T-helper 17 cell (primary cell): ENCODE results near the gene CCNQ. TPM values are rescaled to one million over a fixed set of nuclear protein-coding genes. Genes with fewer than 3 reads are reported as not detected.

Experiments
- ATAC-seq: fragments of 150-1000 bp; cut with Tn5 transposase; 2 replicates; pipeline ENCODE4 v1.10.0; 2021; ENCODE audit warnings: mild to moderate bottlenecking, moderate library complexity
- DNase-seq, 3 donors: peaks; one replicate each; pipeline versions ENCODE4 v3.0.0 to v3.0.0-alpha.2; 2020 to 2021
- H3K9me3 ChIP-seq: one replicate; pipeline ENCODE4 v1.7.0; 2013; ENCODE audit warnings: low read length, mild to moderate bottlenecking; ENCODE audit not compliant: control insufficient read depth, poor library complexity, severe bottlenecking
- H3K27ac Mint-ChIP-seq: one replicate; pipeline ENCODE4 v1.8.0; 2022; ENCODE audit warnings: mild to moderate bottlenecking, moderate library complexity, mixed read lengths
- H3K27me3 Mint-ChIP-seq: one replicate; pipeline ENCODE4 v1.8.0; 2022; ENCODE audit warnings: mixed read lengths
- H3K36me3 Mint-ChIP-seq: one replicate; pipeline ENCODE4 v1.8.0; 2022; ENCODE audit warnings: low read depth, mixed read lengths
- H3K4me1 Mint-ChIP-seq: one replicate; pipeline ENCODE4 v1.8.0; 2022; ENCODE audit warnings: mild to moderate bottlenecking, mixed read lengths
- H3K4me3 Mint-ChIP-seq: one replicate; pipeline ENCODE4 v1.8.0; 2022; ENCODE audit warnings: mild to moderate bottlenecking, moderate library complexity, mixed read lengths
- total RNA-seq, 4 donors: library from RNA in 2 of 4; stranded (reverse) in 2 of 4; gene quantifications; one replicate each; pipeline ENCODE4 v1.2.3 and lab custom pipeline; 2022 to 2026

Gene CCNQ
- total RNA-seq, 2 donors from 2014 or later = 14.6 to 19.2 TPM

DNA sequence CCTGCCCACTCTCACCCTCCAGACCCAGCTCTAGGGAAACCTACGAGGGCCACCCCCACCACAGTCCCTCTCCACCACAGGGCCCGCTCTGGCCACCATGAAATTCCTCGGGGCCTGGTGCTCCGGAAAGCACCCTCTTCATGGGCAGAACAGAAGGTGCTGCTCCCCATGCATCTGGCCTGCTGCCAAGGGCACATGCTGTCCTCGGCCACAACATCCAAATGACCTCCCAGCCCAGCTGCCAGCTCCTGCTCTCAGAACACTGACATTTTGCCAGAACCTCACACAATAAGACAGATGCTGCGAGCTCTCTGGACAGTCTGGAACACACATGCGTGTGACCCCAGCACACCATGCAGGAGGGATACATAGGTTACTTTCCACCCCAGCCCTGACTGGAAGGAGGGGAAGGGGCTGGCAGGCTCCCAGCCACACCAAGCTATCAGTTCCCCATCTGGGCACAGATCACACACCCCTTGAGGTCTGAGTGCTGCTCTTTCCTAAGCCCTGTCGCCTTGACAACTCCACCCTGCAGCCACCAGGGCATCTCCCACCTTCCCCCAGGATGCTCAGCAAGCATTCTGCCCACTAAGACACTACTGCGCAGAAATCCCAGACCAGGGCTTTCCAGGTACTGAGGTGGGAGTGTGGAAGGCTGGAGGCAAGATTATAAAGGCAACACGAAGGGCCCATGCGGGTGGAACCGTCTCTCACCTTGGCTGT is 5.8 kb downstream of the CCNQ start:
- Mint-ChIP-seq H3K4me1 (peaks cover 14% of the 10 kb centered on the region), H3K36me3 (no peaks in the 10 kb centered on the region), H3K4me3 (no peak overlapping the region), H3K27ac (peak overlapping the region; percentile 74), H3K27me3 (no peaks in the 10 kb centered on the region)
- DNase-seq (no peak), ATAC-seq (no peak)
- no peaks in the 10 kb centered on the region for H3K9me3 ChIP-seq

DNA sequence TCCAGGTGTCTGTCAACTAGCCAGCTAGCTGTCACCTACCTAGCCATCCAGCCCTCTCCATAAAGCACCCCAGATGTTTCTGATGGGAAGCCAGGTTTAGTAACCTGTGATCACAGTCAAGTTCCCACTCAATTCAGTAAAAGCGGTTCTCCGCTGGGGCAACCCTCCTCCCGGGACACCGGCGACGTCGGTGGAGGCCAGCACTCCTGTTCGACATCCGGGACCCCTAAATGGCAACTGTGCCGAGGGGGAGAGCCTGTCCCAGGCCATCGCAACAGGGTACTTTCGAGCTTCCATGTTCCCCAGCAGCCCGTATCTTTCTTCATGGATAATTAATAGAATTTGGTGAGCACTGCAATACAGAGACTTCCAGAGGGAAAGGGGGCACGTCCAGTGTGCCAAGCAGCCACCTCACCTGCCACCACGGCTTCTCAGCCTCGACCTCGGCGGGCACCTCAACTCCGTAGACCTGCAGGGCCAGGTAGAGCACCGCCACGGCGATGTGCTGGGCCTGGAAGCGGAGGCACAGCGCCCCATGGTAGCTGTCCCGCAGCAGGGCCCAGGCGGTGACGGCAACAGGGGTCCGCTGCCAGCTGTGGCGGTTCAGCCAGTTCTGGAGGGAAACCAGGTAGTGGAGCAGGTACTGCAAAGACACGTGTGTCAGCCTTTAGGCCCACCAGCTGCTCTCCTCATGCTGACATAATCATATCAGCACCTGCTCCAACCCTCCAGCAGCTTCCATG is 6.7 kb downstream of the CCNQ start:
- Mint-ChIP-seq H3K27me3 (no peaks in the 10 kb centered on the region), H3K27ac (peak overlapping the region; percentile 74), H3K4me3 (no peak overlapping the region), H3K36me3 (no peaks in the 10 kb centered on the region), H3K4me1 (peaks cover 8% of the 10 kb centered on the region)
- ATAC-seq (no peak), DNase-seq (no peak)
- no peaks in the 10 kb centered on the region for H3K9me3 ChIP-seq

DNA sequence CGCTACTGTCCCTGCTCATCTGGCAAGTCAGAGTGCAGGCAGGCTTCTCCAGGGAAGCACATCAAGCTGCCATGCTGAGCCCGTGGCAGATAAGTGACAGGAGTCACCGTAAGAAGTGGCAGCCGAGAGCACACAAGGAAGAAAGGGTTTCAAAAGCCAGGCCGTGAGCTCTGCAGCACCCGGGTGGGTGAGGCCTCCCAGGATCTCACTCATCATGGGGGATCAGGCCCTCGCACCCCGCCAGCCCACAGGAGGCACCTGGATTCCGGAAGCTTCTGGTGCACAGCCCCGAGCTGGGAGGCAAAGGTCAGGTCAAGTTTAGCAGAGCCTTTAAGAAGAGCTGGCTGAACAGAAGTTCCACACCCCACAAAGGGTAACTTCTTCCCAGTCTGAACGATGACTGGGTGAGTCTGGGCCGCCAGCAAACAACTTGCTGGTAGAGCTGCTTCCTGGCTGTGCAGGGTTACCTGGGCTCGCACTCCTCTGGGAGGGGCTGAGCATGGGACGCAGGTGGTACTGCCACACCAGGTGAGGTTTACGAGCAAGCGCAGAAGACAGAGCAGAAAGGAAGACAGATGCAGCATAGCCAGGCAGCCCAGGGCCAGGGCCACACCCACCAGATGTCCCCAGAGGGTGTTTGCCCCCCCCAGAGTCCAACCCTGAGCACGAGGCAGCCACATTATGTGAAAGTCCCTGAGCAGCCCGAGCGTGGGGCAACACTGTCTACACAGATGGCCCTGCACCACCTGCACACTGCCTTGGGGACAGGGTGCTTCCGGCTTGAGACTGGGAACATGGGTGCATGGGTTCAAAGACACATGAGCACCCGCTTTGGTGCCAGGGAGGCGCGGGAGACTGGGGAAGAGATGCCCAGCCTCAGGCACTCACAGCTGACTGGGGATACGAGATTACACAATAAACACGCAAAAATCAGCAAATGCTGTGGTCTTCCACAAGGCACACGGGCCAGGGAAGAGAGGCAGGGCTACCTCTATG is 7.7 kb downstream of the CCNQ start:
- H3K27me3 Mint-ChIP-seq = no peaks in the 10 kb centered on the region
- H3K36me3 Mint-ChIP-seq = no peaks in the 10 kb centered on the region
- DNase-seq = no peak
- peak; percentile 30 for ATAC-seq
- no peaks in the 10 kb centered on the region for H3K4me1 Mint-ChIP-seq
- H3K27ac Mint-ChIP-seq = no peak overlapping the region
- H3K9me3 ChIP-seq = no peaks in the 10 kb centered on the region
- H3K4me3 Mint-ChIP-seq = no peak overlapping the region

DNA sequence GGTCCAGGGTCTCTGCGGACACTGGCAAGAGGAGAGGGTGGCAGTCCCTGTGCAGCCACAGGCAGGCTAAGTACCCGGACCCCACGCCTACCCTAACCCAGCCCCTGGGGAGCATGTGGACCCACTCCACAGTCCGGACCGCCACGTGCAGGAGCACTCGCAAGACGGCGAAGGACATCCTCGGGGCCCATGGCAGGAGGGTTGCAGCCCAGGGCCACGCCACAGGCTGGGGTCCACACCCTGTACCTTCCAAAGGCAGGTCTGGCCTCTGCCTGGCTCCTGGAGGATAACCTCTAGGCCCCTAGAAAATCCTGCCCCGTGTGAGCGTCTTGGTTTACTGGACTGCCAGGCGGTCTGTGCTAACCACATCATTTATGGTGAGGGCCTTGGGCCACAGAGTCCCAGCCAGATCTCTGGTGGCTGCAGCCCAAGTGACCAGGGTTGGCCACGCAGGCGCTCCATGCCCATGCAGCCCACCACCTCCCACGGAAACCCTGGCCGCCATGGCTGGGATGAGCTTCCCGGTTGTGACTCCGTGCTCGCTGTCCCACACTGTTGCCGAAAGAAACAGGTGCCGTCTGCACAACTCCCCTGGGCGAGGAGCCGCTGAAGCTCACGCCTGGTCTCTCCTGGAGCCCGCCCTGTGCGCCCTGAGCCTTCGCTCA is 10.0 kb downstream of the CCNQ start:
- Mint-ChIP-seq H3K4me3 (no peak overlapping the region), H3K27ac (no peak overlapping the region), H3K4me1 (no peaks in the 10 kb centered on the region), H3K36me3 (no peaks in the 10 kb centered on the region), H3K27me3 (no peaks in the 10 kb centered on the region)
- DNase-seq = no peak
- no peaks in the 10 kb centered on the region for H3K9me3 ChIP-seq
- no peak for ATAC-seq

DNA sequence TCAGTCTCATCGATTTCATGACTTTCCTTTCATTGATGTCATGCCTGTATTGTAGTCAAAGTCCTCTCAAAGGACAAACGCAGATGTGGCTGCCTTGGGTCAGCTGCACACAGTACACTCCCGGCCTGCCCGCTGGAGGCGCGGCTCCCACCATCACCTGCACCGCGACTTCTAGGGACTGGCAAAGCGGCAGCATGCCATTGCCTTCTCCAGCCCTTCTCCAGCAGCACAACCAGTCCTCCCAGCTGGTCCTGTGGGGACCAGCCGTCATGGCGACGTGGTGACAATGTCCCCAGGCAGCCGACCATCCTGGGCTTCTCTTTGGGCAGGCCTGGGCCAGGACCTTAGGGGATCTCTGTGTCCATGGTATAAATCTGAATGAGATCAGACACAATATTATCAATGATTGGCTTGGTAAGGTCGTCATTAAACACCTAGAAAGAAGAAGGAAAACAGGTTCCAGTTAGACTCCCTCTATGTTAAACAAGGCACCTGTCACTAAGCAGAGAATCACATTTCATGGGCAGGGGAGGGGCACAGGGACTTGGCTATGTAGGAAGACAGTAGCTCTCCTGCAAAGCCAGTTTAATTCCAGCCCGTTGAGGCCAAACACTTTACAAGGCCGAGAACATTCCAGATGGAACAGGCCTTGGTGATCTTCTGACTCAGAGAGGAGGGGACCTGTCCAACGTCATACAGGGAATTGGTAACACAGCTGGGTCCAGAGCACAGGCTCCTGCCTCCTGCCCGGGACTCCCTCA is 10.7 kb downstream of the CCNQ start:
- DNase-seq (no peak), ATAC-seq (no peak)
- H3K4me3 Mint-ChIP-seq = no peak overlapping the region
- no peaks in the 10 kb centered on the region for H3K36me3 Mint-ChIP-seq
- H3K4me1 Mint-ChIP-seq = peaks cover 2% of the 10 kb centered on the region
- H3K27ac Mint-ChIP-seq = no peak overlapping the region
- no peaks in the 10 kb centered on the region for H3K9me3 ChIP-seq
- H3K27me3 Mint-ChIP-seq = no peaks in the 10 kb centered on the region

DNA sequence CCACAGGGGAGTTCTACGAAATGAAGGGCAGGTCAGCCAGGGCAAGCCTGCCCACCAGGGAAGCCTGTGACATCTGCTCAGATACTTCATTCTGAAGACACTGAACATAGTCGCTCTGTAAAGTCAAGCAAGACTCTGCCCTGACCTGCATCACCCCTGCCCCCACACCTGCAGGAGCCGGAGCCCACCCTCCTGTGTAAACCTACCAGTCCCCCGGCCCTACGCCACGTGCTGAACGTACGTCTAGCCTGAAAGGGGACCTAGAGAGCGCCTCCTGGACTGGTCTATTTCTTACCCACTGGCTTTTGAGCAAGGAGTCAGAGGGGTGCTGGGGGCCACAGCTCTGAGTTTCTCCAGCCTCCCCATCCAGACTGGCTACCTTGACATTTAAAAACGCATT is 11.6 kb downstream of the CCNQ start:
- no peaks in the 10 kb centered on the region for H3K9me3 ChIP-seq
- no peak overlapping the region for H3K4me3 Mint-ChIP-seq
- no peak for DNase-seq
- no peak for ATAC-seq
- no peaks in the 10 kb centered on the region for H3K36me3 Mint-ChIP-seq
- peaks cover 6% of the 10 kb centered on the region for H3K4me1 Mint-ChIP-seq
- H3K27ac Mint-ChIP-seq = no peak overlapping the region
- no peaks in the 10 kb centered on the region for H3K27me3 Mint-ChIP-seq

DNA sequence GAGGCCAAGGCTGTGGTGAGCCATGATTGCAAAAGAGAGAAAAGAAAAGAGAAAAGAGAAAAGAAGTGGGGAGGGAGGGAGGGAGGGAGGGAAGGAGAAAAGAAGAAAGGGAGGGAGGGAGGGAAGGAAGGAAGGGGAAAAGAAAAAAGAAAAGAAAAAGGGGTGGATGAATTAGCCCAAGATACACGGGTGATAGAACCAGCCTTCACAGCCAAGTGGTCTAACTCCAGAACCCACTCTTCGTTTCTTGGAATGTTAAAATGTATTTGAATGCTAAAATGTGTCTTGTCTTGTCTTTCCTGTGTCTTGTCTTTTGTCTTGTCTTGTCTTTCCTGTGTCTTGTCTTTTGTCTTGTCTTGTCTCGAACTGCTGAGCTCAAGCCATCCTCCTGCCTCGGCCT is 13.1 kb downstream of the CCNQ start:
- Mint-ChIP-seq H3K4me3 (no peak overlapping the region), H3K4me1 (peaks cover 6% of the 10 kb centered on the region), H3K36me3 (no peaks in the 10 kb centered on the region), H3K27me3 (no peaks in the 10 kb centered on the region), H3K27ac (no peak overlapping the region)
- DNase-seq (no peak), ATAC-seq (no peak)
- H3K9me3 ChIP-seq = no peaks in the 10 kb centered on the region

DNA sequence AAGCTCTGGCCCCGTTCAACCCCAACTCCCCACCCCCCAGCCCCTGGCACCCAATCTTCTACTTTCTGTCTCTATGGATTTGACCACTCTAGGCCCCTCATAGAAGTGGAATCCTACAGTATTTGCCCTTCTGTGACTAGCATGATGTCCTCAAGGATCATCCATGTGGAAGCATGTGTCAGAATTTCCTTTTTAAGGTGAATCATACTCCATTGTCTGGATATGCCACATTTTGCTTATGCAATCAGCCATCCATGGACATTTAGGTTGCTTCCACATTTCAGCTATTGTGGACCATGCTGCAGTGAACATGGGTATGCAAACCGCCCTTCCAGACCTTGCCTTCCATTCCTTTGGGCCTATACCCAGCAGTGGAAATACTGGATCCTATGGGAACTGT is 15.5 kb downstream of the CCNQ start:
- H3K27ac Mint-ChIP-seq = no peak overlapping the region
- no peak for DNase-seq
- H3K9me3 ChIP-seq = no peaks in the 10 kb centered on the region
- H3K27me3 Mint-ChIP-seq = no peaks in the 10 kb centered on the region
- no peak overlapping the region for H3K4me3 Mint-ChIP-seq
- peaks cover 9% of the 10 kb centered on the region for H3K4me1 Mint-ChIP-seq
- no peak for ATAC-seq
- H3K36me3 Mint-ChIP-seq = no peaks in the 10 kb centered on the region

DNA sequence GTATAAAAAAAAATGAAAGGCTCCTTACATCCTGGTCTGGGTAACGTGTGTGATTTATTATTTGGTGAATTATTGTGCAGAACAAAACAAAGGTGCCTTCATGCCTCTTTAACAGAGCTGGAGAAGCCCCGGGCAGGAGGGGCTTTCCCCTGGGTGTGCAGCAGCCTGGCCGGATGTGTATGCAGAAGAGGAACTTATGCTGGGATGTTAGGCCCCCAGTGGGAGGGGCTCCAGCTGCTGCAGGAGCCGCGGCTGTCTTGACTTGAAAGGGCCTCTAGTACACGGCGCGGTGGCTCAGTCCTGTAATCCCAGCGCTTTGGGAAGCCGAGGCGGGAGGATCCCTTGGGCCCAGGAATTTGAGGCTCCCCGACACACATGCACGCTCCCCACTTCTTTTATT is 16.0 kb downstream of the CCNQ start:
- Mint-ChIP-seq H3K27me3 (no peaks in the 10 kb centered on the region), H3K4me1 (peaks cover 9% of the 10 kb centered on the region), H3K27ac (peak overlapping the region; percentile 72), H3K4me3 (peak overlapping the region; percentile 47), H3K36me3 (no peaks in the 10 kb centered on the region)
- no peaks in the 10 kb centered on the region for H3K9me3 ChIP-seq
- ATAC-seq = peak; percentile 100
- peak; percentile 44 to 56 (median 47) for DNase-seq

DNA sequence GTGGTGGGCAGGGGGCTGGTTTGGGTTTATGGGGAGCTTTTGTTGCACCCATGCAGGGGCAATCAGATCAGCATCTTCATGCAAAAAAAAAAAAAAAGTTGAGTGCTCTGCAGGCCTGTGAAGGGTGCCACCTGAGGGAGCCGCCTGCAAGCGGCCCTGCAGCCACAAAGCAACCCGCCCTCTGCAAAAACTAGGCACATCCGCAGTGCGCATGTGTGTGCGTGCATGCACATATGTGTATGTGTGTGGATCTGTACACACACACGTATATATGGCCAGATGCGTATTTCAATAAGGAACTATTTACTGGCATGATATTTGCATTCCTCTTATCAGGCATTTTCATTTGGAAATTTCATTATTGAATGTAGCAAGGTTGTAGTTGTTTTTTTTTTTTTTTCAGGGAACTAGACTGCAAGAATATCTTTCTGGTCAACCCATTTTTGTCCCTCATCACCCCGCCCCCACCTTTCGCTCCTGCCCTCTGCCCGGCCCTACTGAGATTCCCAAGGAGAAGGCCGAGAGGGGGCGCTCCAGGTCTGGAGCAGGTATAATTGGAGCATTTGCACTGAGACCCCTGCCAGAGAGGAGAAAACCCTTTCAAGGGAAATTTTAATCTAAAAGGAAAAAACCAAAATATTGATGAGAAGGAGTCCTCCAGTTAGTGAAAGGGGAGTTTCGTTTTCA is 18.1 kb downstream of the CCNQ start:
- DNase-seq = no peak
- Mint-ChIP-seq H3K4me1 (peaks cover 9% of the 10 kb centered on the region), H3K36me3 (no peaks in the 10 kb centered on the region), H3K4me3 (no peak overlapping the region), H3K27ac (peak overlapping the region; percentile 75), H3K27me3 (no peaks in the 10 kb centered on the region)
- no peak for ATAC-seq
- no peaks in the 10 kb centered on the region for H3K9me3 ChIP-seq

DNA sequence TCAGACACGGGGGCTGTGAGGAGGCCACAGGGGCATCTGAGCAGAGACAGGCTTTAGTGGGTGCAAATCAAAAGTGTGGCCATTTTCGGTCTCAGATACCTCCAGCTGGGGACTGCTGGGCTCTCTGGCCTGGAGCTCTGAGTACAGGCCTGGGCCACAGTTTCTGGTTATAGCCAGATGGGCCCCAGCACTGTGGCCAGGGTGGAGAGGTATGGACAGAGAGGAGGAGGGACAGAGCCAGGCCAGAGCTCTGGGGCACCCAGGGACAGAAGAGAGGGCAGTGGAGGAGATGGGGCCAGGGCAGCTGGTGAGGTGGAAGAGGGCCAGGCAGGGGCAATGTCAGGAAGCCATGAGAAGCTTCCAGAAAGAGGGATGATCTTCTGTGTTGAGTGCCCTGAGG is 20.1 kb downstream of the CCNQ start:
- H3K27ac Mint-ChIP-seq = no peak overlapping the region

More for the DNA sequence above, 20.1 kb downstream of the CCNQ start:
- Mint-ChIP-seq H3K36me3 (no peaks in the 10 kb centered on the region), H3K27me3 (no peaks in the 10 kb centered on the region), H3K4me1 (peaks cover 10% of the 10 kb centered on the region), H3K4me3 (no peak overlapping the region)
- ATAC-seq (no peak), DNase-seq (no peak)
- H3K9me3 ChIP-seq = no peaks in the 10 kb centered on the region
